ENCODE data around the gene PRSS2.
A peak's percentile ranks its signal among the peaks of the same experiment; 100 is the strongest.
"Not testable (repeated sequence)": the region's sequence is repeated elsewhere in the genome, so short reads cannot be mapped to it uniquely, and the experiment has no call there.

The PRSS2 gene

GRCh38 chr7:142770661-142771352 lies at the start of gene PRSS2:
Gene PRSS2, plus strand, starts transcription at chr7:142770970. Its CDS starts 13 bp downstream, at chr7:142770983.
- no peak within 1 kb of the TSS for H3K4me3 ChIP-seq (ENCODE audit: low read depth, low read length)
- TF ChIP-seq CTCF (IDR thresholded peaks at IDR 0.05; ENCODE audit: low read depth, low read length, missing control alignments), result no peak
- no peak for DNase-seq (ENCODE audit: low read depth)

- TF ChIP-seq CTCF (IDR thresholded peaks at IDR 0.05; ENCODE audit: low read depth, low read length, missing control alignments), result no peak
- no peak for DNase-seq (ENCODE audit: low read depth)
- H3K4me3 ChIP-seq (ENCODE audit: low read depth, low read length), result no peak overlapping the region
Measured at GRCh38 chr7:142720986-142721385, 49.8 kb upstream of the PRSS2 start.

DNA sequence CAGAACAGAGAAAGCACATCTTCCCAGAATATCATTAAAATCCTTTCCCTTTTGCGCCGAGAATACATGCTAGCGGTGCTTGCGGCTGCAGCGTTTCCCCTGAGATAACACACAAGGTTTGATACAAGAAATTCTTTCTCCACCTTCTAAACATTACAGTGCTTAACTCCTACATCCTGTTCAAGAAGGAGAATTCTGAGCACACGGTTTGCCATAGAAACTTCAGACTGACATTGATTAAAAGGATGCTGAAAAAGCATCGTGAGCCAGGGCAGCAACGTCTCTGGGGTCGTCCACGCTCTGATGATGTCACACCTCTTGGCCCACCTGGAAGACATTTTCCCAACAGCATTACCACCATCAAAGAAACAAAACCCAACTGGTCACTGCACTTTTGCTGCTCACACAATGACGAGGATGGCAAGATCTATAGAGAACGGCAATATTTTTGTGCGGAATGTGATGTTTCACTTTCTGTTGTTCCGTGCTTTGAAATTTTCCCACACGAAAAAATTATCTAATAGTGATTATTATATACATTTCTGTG lies 48.4 kb upstream of the PRSS2 start:
- no peak for DNase-seq (ENCODE audit: low read depth)
- TF ChIP-seq CTCF (IDR thresholded peaks at IDR 0.05; ENCODE audit: low read depth, low read length, missing control alignments), result no peak
- H3K4me3 ChIP-seq (ENCODE audit: low read depth, low read length), result no peak overlapping the region

GRCh38 chr7:142733271-142733670 lies 37.5 kb upstream of the PRSS2 start:
- TF ChIP-seq CTCF (IDR thresholded peaks at IDR 0.05; ENCODE audit: low read depth, low read length, missing control alignments), result peak; percentile 4
- DNase-seq (ENCODE audit: low read depth), result peak; percentile 24
- H3K4me3 ChIP-seq (ENCODE audit: low read depth, low read length), result no peak overlapping the region

GRCh38 chr7:142739923-142740492 lies 30.8 kb upstream of the PRSS2 start:
- H3K4me3 ChIP-seq (ENCODE audit: low read depth, low read length), result no peak overlapping the region
- DNase-seq (ENCODE audit: low read depth), result peak; percentile 40

GRCh38 chr7:142740786-142741185 lies 30.0 kb upstream of the PRSS2 start:
- DNase-seq (ENCODE audit: low read depth), result no peak
- TF ChIP-seq CTCF (IDR thresholded peaks at IDR 0.05; ENCODE audit: low read depth, low read length, missing control alignments), result no peak
- no peak overlapping the region for H3K4me3 ChIP-seq (ENCODE audit: low read depth, low read length)

More at GRCh38 chr7:142739923-142740492, 30.8 kb upstream of the PRSS2 start:
- peak; percentile 48 for TF ChIP-seq CTCF (IDR thresholded peaks at IDR 0.05; ENCODE audit: low read depth, low read length, missing control alignments)

- H3K4me3 ChIP-seq (ENCODE audit: low read depth, low read length); DNase-seq (ENCODE audit: low read depth): not testable (repeated sequence)
Measured at GRCh38 chr7:142741932-142742331, 28.8 kb upstream of the PRSS2 start.

Measured in GM12864 (cell line).